CMK (cell line): ENCODE results near the gene PLA2G4E.

Experiments used
- DNase-seq: peaks from one replicate; pipeline ENCODE4 v3.0.0-alpha.2; 2010; ENCODE audit warnings: low read depth

PLA2G4E gene

DNA sequence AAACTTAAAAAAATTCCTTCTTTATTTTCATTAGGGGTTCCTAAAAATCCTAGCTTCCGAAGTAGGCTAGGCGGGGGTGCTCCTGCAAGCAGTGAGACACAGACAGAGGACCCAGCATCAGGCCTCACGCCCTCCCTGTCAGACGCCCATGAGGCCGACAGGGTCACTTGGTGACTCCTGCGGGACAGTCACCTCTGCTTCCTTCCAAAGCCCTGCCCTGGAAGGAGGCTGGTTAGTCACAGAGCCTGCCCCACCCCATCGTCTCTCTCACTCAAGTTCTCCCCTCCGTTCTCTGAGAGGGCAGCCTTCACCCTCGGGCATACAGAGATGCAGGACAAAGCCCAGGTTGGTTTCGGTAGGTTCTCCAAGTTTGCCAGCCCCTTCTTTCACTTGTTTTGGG lies 87.1 kb downstream of the PLA2G4E start:
- DNase-seq, result no peak

DNA sequence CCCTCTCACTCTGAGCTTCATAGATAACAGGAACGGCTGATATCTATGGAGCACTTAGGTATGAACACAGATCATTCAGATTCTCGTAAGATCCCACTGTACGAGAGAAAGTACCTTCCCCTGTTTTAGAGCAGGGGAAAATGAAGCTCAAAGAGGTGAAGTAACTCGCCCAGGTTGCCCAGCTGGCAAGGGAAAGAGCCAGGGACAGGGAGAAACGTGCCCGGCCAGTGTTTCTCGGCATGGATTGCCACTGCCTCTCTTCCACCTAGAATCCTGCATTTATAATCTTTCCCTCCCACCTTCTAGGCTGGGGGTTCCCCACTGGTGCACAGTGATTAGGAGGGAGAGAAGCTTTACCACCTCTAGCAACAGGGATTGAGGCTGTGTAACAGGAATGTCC lies 87.5 kb downstream of the PLA2G4E start:
- no peak for DNase-seq

DNA sequence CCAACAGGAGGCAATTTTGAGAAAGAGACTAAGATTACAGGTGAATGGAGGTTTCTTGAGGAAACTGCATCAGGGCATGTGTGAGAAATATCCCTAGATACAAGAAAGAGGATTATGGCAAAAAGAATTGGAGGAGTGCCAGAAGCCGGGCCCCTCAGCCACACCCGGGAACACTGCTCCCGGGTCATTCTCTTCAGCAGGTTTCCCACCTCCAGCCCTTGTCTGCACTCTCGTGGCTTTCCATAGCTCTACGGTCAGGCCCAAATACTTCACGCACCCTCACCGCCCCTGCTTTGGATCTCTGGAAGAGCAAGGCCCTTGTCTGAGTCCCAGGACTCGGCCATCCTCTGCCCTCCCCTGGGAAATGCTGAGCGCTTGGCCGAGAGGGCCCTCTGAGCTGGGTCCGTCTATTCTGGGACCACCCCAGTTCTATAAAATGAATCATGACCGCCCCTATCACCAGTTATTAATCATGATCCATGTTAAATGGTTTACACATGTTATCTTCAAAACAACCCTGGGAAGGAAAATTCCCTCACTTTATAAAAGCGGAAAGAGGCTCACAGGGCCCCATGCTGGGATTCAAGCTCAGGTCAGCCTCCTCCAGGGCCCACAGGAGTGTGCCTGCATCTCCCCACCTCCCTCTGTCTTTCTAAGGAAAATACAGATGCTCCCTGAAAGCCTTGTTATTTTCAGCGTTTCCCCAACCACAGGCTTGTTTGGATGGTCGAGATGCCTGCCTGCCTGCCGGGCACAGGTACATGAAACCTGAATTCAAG lies 88.1 kb downstream of the PLA2G4E start:
- no peak for DNase-seq

DNA sequence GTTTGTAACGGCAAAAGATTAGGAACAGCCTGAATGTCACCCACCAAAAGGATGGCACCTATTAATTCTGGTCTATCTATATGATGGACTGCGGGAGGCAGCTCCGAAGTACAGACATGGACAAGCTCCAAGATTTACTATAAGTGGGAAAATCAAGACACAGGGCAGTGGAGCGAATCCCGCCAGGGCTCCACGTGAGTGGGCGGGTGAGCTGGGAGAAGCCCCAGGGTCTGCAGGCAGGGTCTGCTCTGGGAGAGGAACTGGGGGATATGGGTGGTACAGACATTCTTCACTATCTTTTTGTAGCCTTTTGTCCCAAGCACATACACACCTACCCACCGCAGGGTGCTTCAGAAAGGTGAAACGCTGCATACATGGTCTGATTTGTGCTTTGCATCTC lies 88.7 kb downstream of the PLA2G4E start:
- no peak for DNase-seq
